HepG2 (cell line): ENCODE results near the gene RPS6KB2. TPM values are rescaled to one million over a fixed set of nuclear protein-coding genes. Genes with fewer than 3 reads are reported as not detected.

Source experiments
- ARHGAP35 ChIP-seq: sonication (generic); formaldehyde crosslinking; IDR thresholded peaks from 2 replicates; pipeline ENCODE4 v1.9.0; 2022; ENCODE audit warnings: mild to moderate bottlenecking, inconsistent platforms, moderate library complexity, missing genetic modification reagents, borderline replicate concordance
- ATRX ChIP-seq: sonication (generic); formaldehyde crosslinking; IDR thresholded peaks from 2 replicates; pipeline ENCODE4 v1.4.0; 2020; ENCODE audit warnings: missing genetic modification reagents, borderline replicate concordance
- BORCS8-MEF2B ChIP-seq: sonication (generic); formaldehyde crosslinking; IDR thresholded peaks from 2 replicates; pipeline ENCODE4 v1.8.0; 2022; ENCODE audit warnings: mild to moderate bottlenecking, missing genetic modification reagents
- CBFB ChIP-seq: sonication (generic); formaldehyde crosslinking; IDR thresholded peaks from 2 replicates; pipeline ENCODE4 v1.4.0; 2020; ENCODE audit warnings: missing genetic modification reagents
- ELF3 ChIP-seq: IDR thresholded peaks from 2 replicates; pipeline ENCODE4 v1.6.1; 2016; ENCODE audit warnings: missing genetic modification reagents, missing compliant biosample characterization
- ERF ChIP-seq: IDR thresholded peaks from 2 replicates; pipeline ENCODE4 v1.6.1; 2018; ENCODE audit warnings: missing biosample characterization, missing genetic modification reagents
- FOXC1 ChIP-seq: sonication (generic); formaldehyde crosslinking; IDR thresholded peaks from 2 replicates; pipeline ENCODE4 v1.8.0; 2022; ENCODE audit warnings: mild to moderate bottlenecking, missing genetic modification reagents, borderline replicate concordance
- HIVEP1 ChIP-seq: sonication (generic); formaldehyde crosslinking; IDR thresholded peaks from 2 replicates; pipeline ENCODE4 v1.4.0; 2020; ENCODE audit warnings: mild to moderate bottlenecking, missing genetic modification reagents
- HMG20A ChIP-seq: IDR thresholded peaks from 2 replicates; pipeline ENCODE4 v1.6.1; 2016; ENCODE audit warnings: borderline replicate concordance
- KLF16 ChIP-seq, 2 experiments: sonication (generic) in 1 of 2; formaldehyde crosslinking in 1 of 2; IDR thresholded peaks; 2 replicates each; pipeline versions ENCODE4 v1.6.1 to v1.8.0; 2016 to 2023; ENCODE audit warnings: missing genetic modification reagents in 2 of 2, missing compliant biosample characterization in 1 of 2
- NCOA5 ChIP-seq: sonication (generic); formaldehyde crosslinking; IDR thresholded peaks from 2 replicates; pipeline ENCODE4 v1.4.0; 2020; ENCODE audit warnings: missing genetic modification reagents
- NONO ChIP-seq, 2 experiments: fragments of 450-650 bp in 1 of 2; sonication (generic) in 1 of 2; formaldehyde crosslinking in 1 of 2; IDR thresholded peaks in 1 of 2; conservative IDR thresholded peaks in 1 of 2; 2 replicates each; pipeline versions ENCODE4 v1.6.1 to v1.8.0; 2017 to 2022; ENCODE audit warnings: mild to moderate bottlenecking in 1 of 2, missing genetic modification reagents in 1 of 2, moderate library complexity in 1 of 2
- PAF1 ChIP-seq: IDR thresholded peaks from 2 replicates; pipeline ENCODE4 v1.6.1; 2016; ENCODE audit warnings: missing genetic modification reagents, missing compliant biosample characterization
- RXRB ChIP-seq: IDR thresholded peaks from 2 replicates; pipeline ENCODE4 v1.6.1; 2016; ENCODE audit warnings: borderline replicate concordance, missing genetic modification reagents, missing compliant biosample characterization
- SIN3B ChIP-seq: fragments of 150-350 bp; IDR thresholded peaks from 2 replicates; pipeline ENCODE4 v1.6.1; 2014; ENCODE audit warnings: low read length
- ZFX ChIP-seq: sonication (generic); formaldehyde crosslinking; IDR thresholded peaks from 2 replicates; pipeline ENCODE4 v1.4.0; 2020; ENCODE audit warnings: mild to moderate bottlenecking, low read depth, missing genetic modification reagents, moderate library complexity
- ZNF253 ChIP-seq: sonication (generic); formaldehyde crosslinking; IDR thresholded peaks from 2 replicates; pipeline ENCODE4 v1.8.0; 2022; ENCODE audit warnings: mild to moderate bottlenecking, missing genetic modification reagents, borderline replicate concordance
- ZNF280B ChIP-seq: sonication (generic); formaldehyde crosslinking; IDR thresholded peaks from 2 replicates; pipeline ENCODE4 v1.5.0; 2020; ENCODE audit warnings: missing genetic modification reagents, mild to moderate bottlenecking, borderline replicate concordance
- ZNF496 ChIP-seq: sonication (generic); formaldehyde crosslinking; IDR thresholded peaks from 2 replicates; pipeline ENCODE4 v1.8.1; 2023; ENCODE audit warnings: mild to moderate bottlenecking, moderate library complexity, missing genetic modification reagents; ENCODE audit not compliant: insufficient replicate concordance
- ZNF501 ChIP-seq: sonication (generic); formaldehyde crosslinking; IDR thresholded peaks from 2 replicates; pipeline ENCODE4 v1.5.1; 2020; ENCODE audit warnings: mild to moderate bottlenecking, moderate library complexity, missing genetic modification reagents
- ZNF567 ChIP-seq: sonication (generic); formaldehyde crosslinking; IDR thresholded peaks from 2 replicates; pipeline ENCODE4 v1.8.1; 2023; ENCODE audit warnings: mild to moderate bottlenecking, missing genetic modification reagents, borderline replicate concordance
- ZNF605 ChIP-seq: sonication (generic); formaldehyde crosslinking; IDR thresholded peaks from 2 replicates; pipeline ENCODE4 v1.8.0; 2022; ENCODE audit warnings: mild to moderate bottlenecking, missing genetic modification reagents
- ZNF670 ChIP-seq: sonication (generic); formaldehyde crosslinking; IDR thresholded peaks from 2 replicates; pipeline ENCODE4 v1.8.0; 2022; ENCODE audit warnings: mild to moderate bottlenecking, missing genetic modification reagents, borderline replicate concordance
- ZNF761 ChIP-seq: sonication (generic); formaldehyde crosslinking; conservative IDR thresholded peaks from 2 replicates; pipeline ENCODE4 v1.4.0; 2020; ENCODE audit warnings: mild to moderate bottlenecking, missing genetic modification reagents
- ZNF768 ChIP-seq: sonication (generic); formaldehyde crosslinking; IDR thresholded peaks from 2 replicates; pipeline ENCODE4 v1.4.0; 2020; ENCODE audit warnings: missing genetic modification reagents
- polyA plus RNA-seq, 8 experiments: library from polyadenylated mRNA; depleted of rRNA in 3 of 8; stranded (reverse) in 7 of 8; unstranded in 1 of 8; fragments of >200 nt; fragmentation: Illumina TruSeq in 4 of 8; extraction: Trizol in 4 of 8; gene quantifications; 2 replicates each; pipeline versions ENCODE4 v1.2.1 to v1.2.3, GENCODE V29; 2011 to 2016; ENCODE audit warnings: low read depth in 4 of 8, missing spikeins in 1 of 8, mixed read lengths in 1 of 8; ENCODE audit not compliant: insufficient read depth in 1 of 8
- total RNA-seq, 5 experiments: library from RNA; depleted of rRNA; stranded (reverse); fragments of >200 nt; fragmentation: Illumina TruSeq; extraction: Trizol; gene quantifications; 2 replicates each; pipeline ENCODE4 v1.2.3, GENCODE V29; 2016; ENCODE audit warnings: low read depth in 1 of 5
- TF ChIP-seq, protein P1 (sequence below): IDR thresholded peaks from 2 replicates; pipeline ENCODE4 v1.6.1; 2018; ENCODE audit warnings: missing genetic modification reagents
- TF ChIP-seq, protein P2 (sequence below): IDR thresholded peaks from 2 replicates; pipeline ENCODE4 v1.6.1; 2016

The RPS6KB2 gene
- total and polyA plus RNA-seq, 2 of the 13 experiments (the other 11 are each of a cell fraction or from before 2014, with no cell fraction given), result 52.9 to 54.8 TPM

- TF ChIP-seq ZFX (CRISPR knock-in tag) (peak; percentile 82), ERF (CRISPR knock-in tag) (peak; percentile 93), ZNF496 (no peak), PAF1 (no peak), ZNF567 (CRISPR knock-in tag) (no peak), CBFB (CRISPR knock-in tag) (peak; percentile 85), HMG20A (no peak), BORCS8-MEF2B (CRISPR knock-in tag) (peak; percentile 63), ZNF670 (CRISPR knock-in tag) (peak; percentile 55; the same call in 1 of the 2 replicates), ZNF253 (no peak), HIVEP1 (CRISPR knock-in tag) (no peak), ZNF761 (CRISPR knock-in tag) (peak; percentile 72; the same call in 1 of the 2 replicates), SIN3B (no peak), KLF16 (CRISPR knock-in tag; IDR thresholded peaks at IDR 0.05) (peak in 1 of 2 experiments; percentile 77; a peak in 2 of 4 replicates), NCOA5 (CRISPR knock-in tag) (no peak), RXRB (CRISPR knock-in tag) (0 out of 2 replicates have a peak, but pooled peaks have one; percentile 30), ZNF605 (peak; percentile 83), ARHGAP35 (CRISPR knock-in tag) (no peak; the same call in 1 of the 2 replicates), NONO (IDR thresholded peaks at IDR 0.05) (no peak), NONO (CRISPR knock-in tag; conservative IDR thresholded peaks at IDR 0.05) (peak; percentile 92), ELF3 (CRISPR knock-in tag) (peak; percentile 55; the same call in 1 of the 2 replicates), ZNF768 (CRISPR knock-in tag) (peak; percentile 24; the same call in 1 of the 2 replicates), ZNF280B (peak; percentile 65; the same call in 1 of the 2 replicates), ATRX (CRISPR knock-in tag) (no peak), FOXC1 (CRISPR knock-in tag) (no peak; the same call in 1 of the 2 replicates), ZNF501 (peak; percentile 68; the same call in 1 of the 2 replicates)
- TF ChIP-seq, protein P1, sequence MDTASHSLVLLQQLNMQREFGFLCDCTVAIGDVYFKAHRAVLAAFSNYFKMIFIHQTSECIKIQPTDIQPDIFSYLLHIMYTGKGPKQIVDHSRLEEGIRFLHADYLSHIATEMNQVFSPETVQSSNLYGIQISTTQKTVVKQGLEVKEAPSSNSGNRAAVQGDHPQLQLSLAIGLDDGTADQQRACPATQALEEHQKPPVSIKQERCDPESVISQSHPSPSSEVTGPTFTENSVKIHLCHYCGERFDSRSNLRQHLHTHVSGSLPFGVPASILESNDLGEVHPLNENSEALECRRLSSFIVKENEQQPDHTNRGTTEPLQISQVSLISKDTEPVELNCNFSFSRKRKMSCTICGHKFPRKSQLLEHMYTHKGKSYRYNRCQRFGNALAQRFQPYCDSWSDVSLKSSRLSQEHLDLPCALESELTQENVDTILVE (CRISPR knock-in tag), result peak; percentile 57
- TF ChIP-seq, protein P2, sequence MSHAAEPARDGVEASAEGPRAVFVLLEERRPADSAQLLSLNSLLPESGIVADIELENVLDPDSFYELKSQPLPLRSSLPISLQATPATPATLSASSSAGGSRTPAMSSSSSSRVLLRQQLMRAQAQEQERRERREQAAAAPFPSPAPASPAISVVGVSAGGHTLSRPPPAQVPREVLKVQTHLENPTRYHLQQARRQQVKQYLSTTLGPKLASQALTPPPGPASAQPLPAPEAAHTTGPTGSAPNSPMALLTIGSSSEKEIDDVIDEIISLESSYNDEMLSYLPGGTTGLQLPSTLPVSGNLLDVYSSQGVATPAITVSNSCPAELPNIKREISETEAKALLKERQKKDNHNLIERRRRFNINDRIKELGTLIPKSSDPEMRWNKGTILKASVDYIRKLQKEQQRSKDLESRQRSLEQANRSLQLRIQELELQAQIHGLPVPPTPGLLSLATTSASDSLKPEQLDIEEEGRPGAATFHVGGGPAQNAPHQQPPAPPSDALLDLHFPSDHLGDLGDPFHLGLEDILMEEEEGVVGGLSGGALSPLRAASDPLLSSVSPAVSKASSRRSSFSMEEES (CRISPR knock-in tag), result peak; percentile 67; the same call in 1 of the 2 replicates
These were observed 40.6 kb downstream of the RPS6KB2 start, which contains the start of gene TMEM134 (continued) for GRCh38 chr11:67468759-67469507.
